Fibroblast of lung (primary cell): ENCODE measurements around the gene UBTF. TPM values are rescaled to one million over a fixed set of nuclear protein-coding genes. Genes with fewer than 3 reads are reported as not detected.

ENCODE experiments used
- DNase-seq, 2 donors: peaks; one replicate each; pipeline versions ENCODE4 v3.0.0 to v3.0.0-alpha.2; 2010; ENCODE audit warnings: low read depth in 2 of 2
- H2AFZ ChIP-seq: 2 replicates; pipeline ENCODE4 v1.5.1; 2012; ENCODE audit warnings: low read length, control low read depth, inconsistent platforms
- H3K27ac ChIP-seq: 2 replicates; pipeline ENCODE4 v1.5.1; 2011; ENCODE audit warnings: low read length, control low read depth; ENCODE audit not compliant: insufficient read depth
- H3K27me3 ChIP-seq: 2 replicates; pipeline ENCODE4 v1.5.1; 2011; ENCODE audit warnings: mild to moderate bottlenecking, low read length; ENCODE audit not compliant: control insufficient read depth, insufficient read depth
- H3K36me3 ChIP-seq: 2 replicates; pipeline ENCODE4 v1.5.1; 2011; ENCODE audit warnings: low read length; ENCODE audit not compliant: control insufficient read depth, insufficient read depth
- H3K4me1 ChIP-seq: 2 replicates; pipeline ENCODE4 v1.5.1; 2011; ENCODE audit warnings: low read length; ENCODE audit not compliant: control insufficient read depth, insufficient read depth; ENCODE audit errors: extremely low read depth
- H3K4me2 ChIP-seq: 2 replicates; pipeline ENCODE4 v1.5.1; 2011; ENCODE audit warnings: low read length, control low read depth; ENCODE audit not compliant: insufficient read depth; ENCODE audit errors: extremely low read depth
- H3K4me3 ChIP-seq, 4 experiments: fragments of 200-600 bp in 1 of 4; sonication (generic) in 1 of 4; replicated peaks in 1 of 4; 2 replicates each; pipeline ENCODE4 v1.5.1; 2011 to 2016; ENCODE audit warnings: low read length in 4 of 4, low read depth in 3 of 4, mild to moderate bottlenecking in 3 of 4, control low read depth in 2 of 4, inconsistent platforms in 1 of 4, mixed read lengths in 1 of 4; ENCODE audit not compliant: insufficient read depth in 1 of 4; ENCODE audit errors: control extremely low read depth in 1 of 4
- H3K79me2 ChIP-seq: 2 replicates; pipeline ENCODE4 v1.5.1; 2012; ENCODE audit warnings: mild to moderate bottlenecking, low read length, inconsistent platforms; ENCODE audit not compliant: control insufficient read depth, insufficient read depth
- H3K9ac ChIP-seq: 2 replicates; pipeline ENCODE4 v1.5.1; 2011; ENCODE audit warnings: mild to moderate bottlenecking, low read length, control low read depth; ENCODE audit not compliant: insufficient read depth
- H3K9me3 ChIP-seq: 2 replicates; pipeline ENCODE4 v1.5.1; 2012; ENCODE audit warnings: low read depth, low read length; ENCODE audit not compliant: control insufficient read depth, insufficient read depth
- H4K20me1 ChIP-seq: 2 replicates; pipeline ENCODE4 v1.5.1; 2011; ENCODE audit warnings: low read length; ENCODE audit not compliant: control insufficient read depth, insufficient read depth; ENCODE audit errors: extremely low read depth
- EZH2 ChIP-seq: IDR thresholded peaks from 2 replicates; pipeline ENCODE4 v1.5.1; 2012; ENCODE audit warnings: low read length, control low read depth, mild to moderate bottlenecking; ENCODE audit errors: missing control alignments
- polyA plus RNA-seq, 2 donors: library from polyadenylated mRNA; depleted of rRNA in 1 of 2; stranded (reverse) in 1 of 2; unstranded in 1 of 2; fragments of >200 nt; gene quantifications; 2 replicates each; pipeline ENCODE4 v1.2.1, GENCODE V29; 2011 to 2012; ENCODE audit warnings: missing spikeins in 1 of 2
- total RNA-seq: library from RNA; depleted of rRNA; stranded (reverse); fragments of >200 nt; gene quantifications from 2 replicates; pipeline ENCODE4 v1.2.1, GENCODE V29; 2014
- TF ChIP-seq, protein P1 (sequence below), 2 donors: IDR thresholded peaks in 1 of 2; conservative IDR thresholded peaks in 1 of 2; 1 replicate in 1 of 2; 2 replicates in 1 of 2; pipeline ENCODE4 v1.5.1; 2011 to 2012; ENCODE audit warnings: low read length in 2 of 2, control low read depth in 1 of 2, inconsistent platforms in 1 of 2, low read depth in 1 of 2, mild to moderate bottlenecking in 1 of 2

The UBTF gene
- total and polyA plus RNA-seq, 2 donors (not counting 1 experiment from before 2014, with no cell fraction given): 25.1 to 42.1 TPM

GRCh38 chr17:44212507-44213402 lies 6.7 kb downstream of the UBTF start:
- Histone ChIP-seq H3K4me1 (peaks cover 26% of the 10 kb centered on the region), H3K9me3 (no peaks in the 10 kb centered on the region), H2AFZ (no peak overlapping the region), H3K9ac (no peak overlapping the region), H3K27me3 (no peaks in the 10 kb centered on the region), H3K4me2 (no peak overlapping the region), H3K36me3 (peaks cover 47% of the 10 kb centered on the region), H3K79me2 (peaks cover 17% of the 10 kb centered on the region), H3K4me3 (no peak overlapping the region), H3K27ac (no peak overlapping the region), H4K20me1 (no peaks in the 10 kb centered on the region)
- no peak for DNase-seq
- no peak for TF ChIP-seq EZH2

DNA sequence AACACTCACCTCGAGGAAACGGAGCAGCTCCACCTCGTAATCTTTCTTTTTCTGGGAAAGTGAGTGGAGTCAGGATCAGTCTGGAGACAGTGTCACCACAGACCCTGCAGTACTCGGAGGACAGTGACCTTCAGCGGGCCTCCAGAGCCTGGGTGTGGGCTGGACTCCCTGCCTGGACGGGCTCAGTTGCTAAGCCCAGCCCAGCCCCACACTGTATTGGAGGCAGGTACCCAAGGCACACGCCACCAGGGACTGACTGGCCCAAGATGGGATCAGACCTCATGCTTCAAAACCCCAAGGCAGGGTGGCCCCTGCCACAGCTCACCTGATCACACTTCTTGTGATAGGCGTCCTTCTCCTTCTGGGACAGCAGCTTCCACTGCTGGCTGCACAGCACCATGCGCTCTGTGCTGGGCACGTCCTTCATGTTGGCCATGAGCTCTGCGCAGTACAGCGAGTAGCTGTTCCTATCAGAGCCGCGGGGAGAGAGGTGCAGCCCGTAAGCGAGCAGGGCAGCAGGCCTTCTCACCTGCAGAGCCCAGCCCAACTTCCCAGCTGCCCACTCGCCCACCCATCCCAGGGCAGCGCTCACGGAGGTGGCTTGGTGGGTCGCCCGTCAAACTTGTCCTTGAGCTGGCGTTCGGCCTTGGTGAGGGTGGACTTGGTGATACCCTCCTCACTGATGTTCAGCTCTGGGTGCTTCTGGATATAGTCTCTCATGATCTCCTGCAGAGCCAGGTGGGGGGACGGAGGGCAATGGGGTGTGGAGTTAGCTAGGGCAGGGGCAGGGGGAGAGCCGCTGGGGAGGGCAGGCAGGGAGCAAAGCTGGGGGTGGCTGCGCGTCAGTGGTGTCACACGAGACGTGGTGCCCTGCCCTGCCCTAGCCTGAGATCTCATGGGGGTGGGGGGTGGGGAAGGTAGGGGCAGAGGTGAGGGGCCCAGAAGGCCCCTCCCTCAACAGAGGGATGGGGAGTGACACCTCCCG lies 7.9 kb downstream of the UBTF start:
- Histone ChIP-seq H3K79me2 (peaks cover 5% of the 10 kb centered on the region), H3K9ac (no peak overlapping the region), H3K4me3 (no peak overlapping the region), H3K9me3 (no peaks in the 10 kb centered on the region), H4K20me1 (no peaks in the 10 kb centered on the region), H2AFZ (no peak overlapping the region), H3K27me3 (no peaks in the 10 kb centered on the region), H3K4me2 (no peak overlapping the region), H3K36me3 (peaks cover 57% of the 10 kb centered on the region), H3K4me1 (peaks cover 20% of the 10 kb centered on the region), H3K27ac (no peak overlapping the region)
- TF ChIP-seq, protein P1, sequence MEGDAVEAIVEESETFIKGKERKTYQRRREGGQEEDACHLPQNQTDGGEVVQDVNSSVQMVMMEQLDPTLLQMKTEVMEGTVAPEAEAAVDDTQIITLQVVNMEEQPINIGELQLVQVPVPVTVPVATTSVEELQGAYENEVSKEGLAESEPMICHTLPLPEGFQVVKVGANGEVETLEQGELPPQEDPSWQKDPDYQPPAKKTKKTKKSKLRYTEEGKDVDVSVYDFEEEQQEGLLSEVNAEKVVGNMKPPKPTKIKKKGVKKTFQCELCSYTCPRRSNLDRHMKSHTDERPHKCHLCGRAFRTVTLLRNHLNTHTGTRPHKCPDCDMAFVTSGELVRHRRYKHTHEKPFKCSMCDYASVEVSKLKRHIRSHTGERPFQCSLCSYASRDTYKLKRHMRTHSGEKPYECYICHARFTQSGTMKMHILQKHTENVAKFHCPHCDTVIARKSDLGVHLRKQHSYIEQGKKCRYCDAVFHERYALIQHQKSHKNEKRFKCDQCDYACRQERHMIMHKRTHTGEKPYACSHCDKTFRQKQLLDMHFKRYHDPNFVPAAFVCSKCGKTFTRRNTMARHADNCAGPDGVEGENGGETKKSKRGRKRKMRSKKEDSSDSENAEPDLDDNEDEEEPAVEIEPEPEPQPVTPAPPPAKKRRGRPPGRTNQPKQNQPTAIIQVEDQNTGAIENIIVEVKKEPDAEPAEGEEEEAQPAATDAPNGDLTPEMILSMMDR (conservative IDR thresholded peaks at IDR 0.05 in 1 of 2, IDR thresholded peaks at IDR 0.05 in 1 of 2; ENCODE audit: low read depth in 1 of 2, low read length in 2 of 2): no peak
- TF ChIP-seq EZH2: no peak
- DNase-seq: no peak

GRCh38 chr17:44210342-44211192 lies 8.9 kb downstream of the UBTF start:
- Histone ChIP-seq H4K20me1 (no peaks in the 10 kb centered on the region), H3K4me3 (no peak overlapping the region), H3K9me3 (no peaks in the 10 kb centered on the region), H3K36me3 (peaks cover 52% of the 10 kb centered on the region), H2AFZ (no peak overlapping the region), H3K4me2 (peak overlapping the region; percentile 18), H3K27me3 (no peaks in the 10 kb centered on the region), H3K9ac (no peak overlapping the region), H3K79me2 (no peaks in the 10 kb centered on the region), H3K4me1 (peaks cover 20% of the 10 kb centered on the region), H3K27ac (peak overlapping the region; percentile 11)
- TF ChIP-seq, protein P1 (conservative IDR thresholded peaks at IDR 0.05 in 1 of 2, IDR thresholded peaks at IDR 0.05 in 1 of 2; ENCODE audit: low read depth in 1 of 2, low read length in 2 of 2): peak; percentile 73 to 97
- TF ChIP-seq EZH2: no peak
- peak; percentile 80 to 87 for DNase-seq
